AG09309 (cell line): Measurements from ENCODE around the gene TINCR.

Experiments
- DNase-seq: peaks from one replicate; pipeline ENCODE4 v3.0.0-alpha.2; 2010; ENCODE audit warnings: low read depth
- H3K4me3 ChIP-seq: 2 replicates; pipeline ENCODE4 v1.5.1; 2011; ENCODE audit warnings: mild to moderate bottlenecking, low read depth, low read length, moderate library complexity; ENCODE audit not compliant: control insufficient read depth
- CTCF ChIP-seq: IDR thresholded peaks from 2 replicates; pipeline ENCODE4 v1.5.1; 2011; ENCODE audit warnings: mild to moderate bottlenecking, low read depth, low read length, inconsistent platforms; ENCODE audit not compliant: insufficient read depth, control insufficient read depth; ENCODE audit errors: missing control alignments

TINCR gene

GRCh38 chr19:5590151-5590864, 22.6 kb upstream of the TINCR start:
- no peak for DNase-seq
- no peak for TF ChIP-seq CTCF
- no peak overlapping the region for H3K4me3 ChIP-seq

GRCh38 chr19:5588906-5589676, 21.3 kb upstream of the TINCR start:
- H3K4me3 ChIP-seq: no peak overlapping the region
- no peak for TF ChIP-seq CTCF
- no peak for DNase-seq

- no peak overlapping the region for H3K4me3 ChIP-seq
- TF ChIP-seq CTCF: no peak
- no peak for DNase-seq
These were observed 20.7 kb upstream of the TINCR start for GRCh38 chr19:5588441-5588840.

- no peak for DNase-seq
- TF ChIP-seq CTCF: no peak
- no peak overlapping the region for H3K4me3 ChIP-seq
These were observed 19.9 kb upstream of the TINCR start for GRCh38 chr19:5587661-5588060.

- no peak for TF ChIP-seq CTCF
- DNase-seq: no peak
- no peak overlapping the region for H3K4me3 ChIP-seq
These were observed 19.3 kb upstream of the TINCR start for GRCh38 chr19:5587071-5587455.

GRCh38 chr19:5586300-5587070, 18.7 kb upstream of the TINCR start:
- no peak overlapping the region for H3K4me3 ChIP-seq
- no peak for DNase-seq
- TF ChIP-seq CTCF: no peak
